ENCODE data around the gene NRXN3.

DNA sequence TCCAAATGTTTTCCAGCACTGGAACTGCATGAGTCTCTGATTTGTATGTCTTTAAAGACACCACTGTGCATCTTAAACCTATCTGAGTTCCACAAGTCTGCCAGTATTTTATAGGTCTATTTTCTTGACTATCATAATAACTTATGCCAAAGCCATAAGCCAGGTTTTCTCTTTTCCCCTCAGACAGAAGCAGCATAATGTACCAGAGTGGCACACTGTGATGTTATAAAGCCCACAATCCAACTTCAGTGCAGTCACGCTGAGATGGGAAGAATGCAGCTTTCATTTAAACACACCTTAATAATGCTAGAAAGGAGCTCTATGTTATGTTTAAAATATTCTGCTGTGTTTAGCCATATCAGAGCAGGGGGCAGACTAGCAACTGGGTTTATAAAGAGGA, 1117.8 kb downstream of the NRXN3 start:
- TF ChIP-seq, protein P1, sequence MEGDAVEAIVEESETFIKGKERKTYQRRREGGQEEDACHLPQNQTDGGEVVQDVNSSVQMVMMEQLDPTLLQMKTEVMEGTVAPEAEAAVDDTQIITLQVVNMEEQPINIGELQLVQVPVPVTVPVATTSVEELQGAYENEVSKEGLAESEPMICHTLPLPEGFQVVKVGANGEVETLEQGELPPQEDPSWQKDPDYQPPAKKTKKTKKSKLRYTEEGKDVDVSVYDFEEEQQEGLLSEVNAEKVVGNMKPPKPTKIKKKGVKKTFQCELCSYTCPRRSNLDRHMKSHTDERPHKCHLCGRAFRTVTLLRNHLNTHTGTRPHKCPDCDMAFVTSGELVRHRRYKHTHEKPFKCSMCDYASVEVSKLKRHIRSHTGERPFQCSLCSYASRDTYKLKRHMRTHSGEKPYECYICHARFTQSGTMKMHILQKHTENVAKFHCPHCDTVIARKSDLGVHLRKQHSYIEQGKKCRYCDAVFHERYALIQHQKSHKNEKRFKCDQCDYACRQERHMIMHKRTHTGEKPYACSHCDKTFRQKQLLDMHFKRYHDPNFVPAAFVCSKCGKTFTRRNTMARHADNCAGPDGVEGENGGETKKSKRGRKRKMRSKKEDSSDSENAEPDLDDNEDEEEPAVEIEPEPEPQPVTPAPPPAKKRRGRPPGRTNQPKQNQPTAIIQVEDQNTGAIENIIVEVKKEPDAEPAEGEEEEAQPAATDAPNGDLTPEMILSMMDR (conservative IDR thresholded peaks at IDR 0.05 in 1 of 2, IDR thresholded peaks at IDR 0.05 in 1 of 2; ENCODE audit: extremely low read depth in 1 of 2, insufficient read depth in 1 of 2, low read depth in 1 of 2, low read length in 2 of 2): no peak
- TF ChIP-seq EZH2 (IDR thresholded peaks at IDR 0.05; ENCODE audit: borderline replicate concordance, low read length): no peak

Data from mammary epithelial cell (primary cell).